ENCODE measurements around the gene ZBED3.

ZBED3 gene

DNA sequence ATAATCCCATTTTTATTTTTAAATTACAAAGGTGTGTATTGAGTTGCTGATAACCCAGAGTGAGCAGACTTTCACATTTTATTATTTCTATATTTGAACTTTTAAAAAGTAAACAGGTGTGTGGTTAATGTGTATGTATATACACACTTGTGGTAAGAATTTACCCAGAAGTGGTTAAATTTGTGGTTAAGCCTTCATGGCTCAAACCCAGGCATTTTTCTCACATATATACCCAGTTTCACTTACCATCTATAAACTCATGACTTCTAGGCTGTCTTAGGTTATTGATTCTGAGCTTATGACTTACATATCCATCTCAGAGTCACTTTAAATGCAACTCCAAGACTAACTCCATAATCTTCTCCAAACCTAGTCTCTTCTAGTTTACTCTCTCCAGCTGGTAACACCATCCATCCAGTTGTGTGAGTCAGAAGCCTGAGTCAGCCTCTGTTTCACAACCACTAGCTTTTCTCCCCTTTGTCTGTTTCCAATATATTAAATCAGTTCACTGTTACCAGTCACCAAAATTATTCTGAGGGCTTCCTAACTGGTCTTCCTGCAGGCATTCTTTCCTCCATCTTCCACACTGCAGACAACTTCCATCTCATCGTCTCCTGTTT is 20.2 kb downstream of the ZBED3 start:
- ATAC-seq: no peak
- no peak for TF ChIP-seq ARNTL (CRISPR knock-in tag; IDR thresholded peaks at IDR 0.05; ENCODE audit: borderline replicate concordance, low read depth)
- no peak for TF ChIP-seq TCF4 (CRISPR knock-in tag; IDR thresholded peaks at IDR 0.05; ENCODE audit: borderline replicate concordance)
- no peak for TF ChIP-seq OSR1 (CRISPR knock-in tag; IDR thresholded peaks at IDR 0.05)
- no peak for TF ChIP-seq ZNF8 (CRISPR knock-in tag; IDR thresholded peaks at IDR 0.05)
- TF ChIP-seq ISL1 (CRISPR knock-in tag; IDR thresholded peaks at IDR 0.05): no peak
- no peak for TF ChIP-seq PPARA (CRISPR knock-in tag; IDR thresholded peaks at IDR 0.05; ENCODE audit: borderline replicate concordance)
- TF ChIP-seq SNAI2 (CRISPR knock-in tag; IDR thresholded peaks at IDR 0.05): no peak
- TF ChIP-seq ZFP3 (CRISPR knock-in tag; IDR thresholded peaks at IDR 0.05): no peak
- TF ChIP-seq, protein P1, sequence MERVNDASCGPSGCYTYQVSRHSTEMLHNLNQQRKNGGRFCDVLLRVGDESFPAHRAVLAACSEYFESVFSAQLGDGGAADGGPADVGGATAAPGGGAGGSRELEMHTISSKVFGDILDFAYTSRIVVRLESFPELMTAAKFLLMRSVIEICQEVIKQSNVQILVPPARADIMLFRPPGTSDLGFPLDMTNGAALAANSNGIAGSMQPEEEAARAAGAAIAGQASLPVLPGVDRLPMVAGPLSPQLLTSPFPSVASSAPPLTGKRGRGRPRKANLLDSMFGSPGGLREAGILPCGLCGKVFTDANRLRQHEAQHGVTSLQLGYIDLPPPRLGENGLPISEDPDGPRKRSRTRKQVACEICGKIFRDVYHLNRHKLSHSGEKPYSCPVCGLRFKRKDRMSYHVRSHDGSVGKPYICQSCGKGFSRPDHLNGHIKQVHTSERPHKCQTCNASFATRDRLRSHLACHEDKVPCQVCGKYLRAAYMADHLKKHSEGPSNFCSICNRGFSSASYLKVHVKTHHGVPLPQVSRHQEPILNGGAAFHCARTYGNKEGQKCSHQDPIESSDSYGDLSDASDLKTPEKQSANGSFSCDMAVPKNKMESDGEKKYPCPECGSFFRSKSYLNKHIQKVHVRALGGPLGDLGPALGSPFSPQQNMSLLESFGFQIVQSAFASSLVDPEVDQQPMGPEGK (CRISPR knock-in tag; IDR thresholded peaks at IDR 0.05; ENCODE audit: borderline replicate concordance): no peak
- no peak for TF ChIP-seq TOX (CRISPR knock-in tag; IDR thresholded peaks at IDR 0.05; ENCODE audit: borderline replicate concordance)
- TF ChIP-seq, protein P2, sequence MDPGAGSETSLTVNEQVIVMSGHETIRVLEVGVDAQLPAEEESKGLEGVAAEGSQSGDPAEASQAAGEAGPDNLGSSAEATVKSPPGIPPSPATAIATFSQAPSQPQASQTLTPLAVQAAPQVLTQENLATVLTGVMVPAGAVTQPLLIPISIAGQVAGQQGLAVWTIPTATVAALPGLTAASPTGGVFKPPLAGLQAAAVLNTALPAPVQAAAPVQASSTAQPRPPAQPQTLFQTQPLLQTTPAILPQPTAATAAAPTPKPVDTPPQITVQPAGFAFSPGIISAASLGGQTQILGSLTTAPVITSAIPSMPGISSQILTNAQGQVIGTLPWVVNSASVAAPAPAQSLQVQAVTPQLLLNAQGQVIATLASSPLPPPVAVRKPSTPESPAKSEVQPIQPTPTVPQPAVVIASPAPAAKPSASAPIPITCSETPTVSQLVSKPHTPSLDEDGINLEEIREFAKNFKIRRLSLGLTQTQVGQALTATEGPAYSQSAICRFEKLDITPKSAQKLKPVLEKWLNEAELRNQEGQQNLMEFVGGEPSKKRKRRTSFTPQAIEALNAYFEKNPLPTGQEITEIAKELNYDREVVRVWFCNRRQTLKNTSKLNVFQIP (CRISPR knock-in tag; IDR thresholded peaks at IDR 0.05; ENCODE audit: borderline replicate concordance, low read depth): no peak

GRCh38 chr5:77066184-77066583 is 20.9 kb downstream of the ZBED3 start:
- TF ChIP-seq ZFP3 (CRISPR knock-in tag; IDR thresholded peaks at IDR 0.05) (no peak), CSRNP3 (CRISPR knock-in tag; IDR thresholded peaks at IDR 0.05) (no peak), ISL1 (CRISPR knock-in tag; IDR thresholded peaks at IDR 0.05) (no peak), BACH2 (CRISPR knock-in tag; IDR thresholded peaks at IDR 0.05; ENCODE audit: borderline replicate concordance) (no peak), CREB5 (CRISPR knock-in tag; IDR thresholded peaks at IDR 0.05; ENCODE audit: low read depth) (no peak), ZC3H10 (CRISPR knock-in tag; IDR thresholded peaks at IDR 0.05) (no peak), TOX (CRISPR knock-in tag; IDR thresholded peaks at IDR 0.05; ENCODE audit: borderline replicate concordance) (no peak), OSR1 (CRISPR knock-in tag; IDR thresholded peaks at IDR 0.05) (no peak), PPARA (CRISPR knock-in tag; IDR thresholded peaks at IDR 0.05; ENCODE audit: borderline replicate concordance) (no peak), GLIS3 (CRISPR knock-in tag; IDR thresholded peaks at IDR 0.05) (no peak), TCF4 (CRISPR knock-in tag; IDR thresholded peaks at IDR 0.05; ENCODE audit: borderline replicate concordance) (no peak)
- TF ChIP-seq, protein P2 (CRISPR knock-in tag; IDR thresholded peaks at IDR 0.05; ENCODE audit: borderline replicate concordance, low read depth): no peak
- no peak for ATAC-seq

DNA sequence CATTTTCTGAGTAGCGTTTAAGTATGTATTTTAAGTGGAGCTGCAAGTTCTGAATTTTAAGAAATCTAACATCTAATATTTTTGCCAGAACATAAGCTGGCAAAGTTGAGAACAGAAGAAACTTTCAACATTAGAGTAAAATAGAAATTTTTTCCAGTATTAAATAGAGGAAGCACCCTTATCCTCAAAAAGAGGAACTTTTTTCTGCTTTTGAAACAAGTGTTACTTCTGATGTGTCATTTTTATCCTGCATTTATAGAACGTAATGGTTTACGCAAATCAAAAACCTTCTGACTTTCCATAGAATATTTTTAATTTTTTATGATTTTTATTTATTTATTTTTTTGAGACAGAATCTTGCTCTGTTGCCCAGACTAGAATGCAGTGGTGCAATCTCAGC is 21.8 kb downstream of the ZBED3 start:
- no peak for ATAC-seq
- TF ChIP-seq ZFP3 (CRISPR knock-in tag; IDR thresholded peaks at IDR 0.05) (no peak), ZNF8 (CRISPR knock-in tag; IDR thresholded peaks at IDR 0.05) (no peak), ZNF565 (CRISPR knock-in tag; conservative IDR thresholded peaks at IDR 0.05; ENCODE audit: low read depth) (no peak), ZNF70 (CRISPR knock-in tag; IDR thresholded peaks at IDR 0.05) (no peak), CREB5 (CRISPR knock-in tag; IDR thresholded peaks at IDR 0.05; ENCODE audit: low read depth) (no peak), BACH2 (CRISPR knock-in tag; IDR thresholded peaks at IDR 0.05; ENCODE audit: borderline replicate concordance) (no peak), ESRRG (CRISPR knock-in tag; IDR thresholded peaks at IDR 0.05) (no peak), TSHZ2 (CRISPR knock-in tag; IDR thresholded peaks at IDR 0.05) (no peak), ZC3H10 (CRISPR knock-in tag; IDR thresholded peaks at IDR 0.05) (no peak), ARNTL (CRISPR knock-in tag; IDR thresholded peaks at IDR 0.05; ENCODE audit: borderline replicate concordance, low read depth) (no peak)
- TF ChIP-seq, protein P1 (CRISPR knock-in tag; IDR thresholded peaks at IDR 0.05; ENCODE audit: borderline replicate concordance): no peak
